Fibroblast of lung (primary cell): ENCODE measurements around the gene MYBBP1A. TPM values are rescaled to one million over a fixed set of nuclear protein-coding genes. Genes with fewer than 3 reads are reported as not detected.

Source experiments
- DNase-seq, 2 donors: peaks; one replicate each; pipeline versions ENCODE4 v3.0.0 to v3.0.0-alpha.2; 2010; ENCODE audit warnings: low read depth in 2 of 2
- H2AFZ ChIP-seq: 2 replicates; pipeline ENCODE4 v1.5.1; 2012; ENCODE audit warnings: low read length, control low read depth, inconsistent platforms
- H3K27ac ChIP-seq: 2 replicates; pipeline ENCODE4 v1.5.1; 2011; ENCODE audit warnings: low read length, control low read depth; ENCODE audit not compliant: insufficient read depth
- H3K27me3 ChIP-seq: 2 replicates; pipeline ENCODE4 v1.5.1; 2011; ENCODE audit warnings: mild to moderate bottlenecking, low read length; ENCODE audit not compliant: control insufficient read depth, insufficient read depth
- H3K36me3 ChIP-seq: 2 replicates; pipeline ENCODE4 v1.5.1; 2011; ENCODE audit warnings: low read length; ENCODE audit not compliant: control insufficient read depth, insufficient read depth
- H3K4me1 ChIP-seq: 2 replicates; pipeline ENCODE4 v1.5.1; 2011; ENCODE audit warnings: low read length; ENCODE audit not compliant: control insufficient read depth, insufficient read depth; ENCODE audit errors: extremely low read depth
- H3K4me2 ChIP-seq: 2 replicates; pipeline ENCODE4 v1.5.1; 2011; ENCODE audit warnings: low read length, control low read depth; ENCODE audit not compliant: insufficient read depth; ENCODE audit errors: extremely low read depth
- H3K4me3 ChIP-seq, 4 experiments: fragments of 200-600 bp in 1 of 4; sonication (generic) in 1 of 4; replicated peaks in 1 of 4; 2 replicates each; pipeline ENCODE4 v1.5.1; 2011 to 2016; ENCODE audit warnings: low read length in 4 of 4, low read depth in 3 of 4, mild to moderate bottlenecking in 3 of 4, control low read depth in 2 of 4, inconsistent platforms in 1 of 4, mixed read lengths in 1 of 4; ENCODE audit not compliant: insufficient read depth in 1 of 4; ENCODE audit errors: control extremely low read depth in 1 of 4
- H3K79me2 ChIP-seq: 2 replicates; pipeline ENCODE4 v1.5.1; 2012; ENCODE audit warnings: mild to moderate bottlenecking, low read length, inconsistent platforms; ENCODE audit not compliant: control insufficient read depth, insufficient read depth
- H3K9ac ChIP-seq: 2 replicates; pipeline ENCODE4 v1.5.1; 2011; ENCODE audit warnings: mild to moderate bottlenecking, low read length, control low read depth; ENCODE audit not compliant: insufficient read depth
- H3K9me3 ChIP-seq: 2 replicates; pipeline ENCODE4 v1.5.1; 2012; ENCODE audit warnings: low read depth, low read length; ENCODE audit not compliant: control insufficient read depth, insufficient read depth
- H4K20me1 ChIP-seq: 2 replicates; pipeline ENCODE4 v1.5.1; 2011; ENCODE audit warnings: low read length; ENCODE audit not compliant: control insufficient read depth, insufficient read depth; ENCODE audit errors: extremely low read depth
- CTCF ChIP-seq, 2 donors: IDR thresholded peaks in 1 of 2; conservative IDR thresholded peaks in 1 of 2; 1 replicate in 1 of 2; 2 replicates in 1 of 2; pipeline ENCODE4 v1.5.1; 2011 to 2012; ENCODE audit warnings: low read length in 2 of 2, control low read depth in 1 of 2, inconsistent platforms in 1 of 2, low read depth in 1 of 2, mild to moderate bottlenecking in 1 of 2
- EZH2 ChIP-seq: IDR thresholded peaks from 2 replicates; pipeline ENCODE4 v1.5.1; 2012; ENCODE audit warnings: low read length, control low read depth, mild to moderate bottlenecking; ENCODE audit errors: missing control alignments
- polyA plus RNA-seq, 2 donors: library from polyadenylated mRNA; depleted of rRNA in 1 of 2; stranded (reverse) in 1 of 2; unstranded in 1 of 2; fragments of >200 nt; gene quantifications; 2 replicates each; pipeline ENCODE4 v1.2.1, GENCODE V29; 2011 to 2012; ENCODE audit warnings: missing spikeins in 1 of 2
- total RNA-seq: library from RNA; depleted of rRNA; stranded (reverse); fragments of >200 nt; gene quantifications from 2 replicates; pipeline ENCODE4 v1.2.1, GENCODE V29; 2014

Gene MYBBP1A
- total and polyA plus RNA-seq, 2 donors (not counting 1 experiment from before 2014, with no cell fraction given) = 14.1 to 28.6 TPM

- Histone ChIP-seq H3K9ac (no peak overlapping the region), H3K36me3 (no peaks in the 10 kb centered on the region), H3K27ac (no peak overlapping the region), H3K4me3 (no peak overlapping the region), H2AFZ (no peak overlapping the region), H3K27me3 (no peaks in the 10 kb centered on the region), H3K79me2 (no peaks in the 10 kb centered on the region), H4K20me1 (no peaks in the 10 kb centered on the region), H3K4me2 (no peak overlapping the region), H3K4me1 (no peaks in the 10 kb centered on the region), H3K9me3 (no peaks in the 10 kb centered on the region)
- DNase-seq = peak; percentile 68 to 83
- TF ChIP-seq CTCF (conservative IDR thresholded peaks at IDR 0.05 in 1 of 2, IDR thresholded peaks at IDR 0.05 in 1 of 2; ENCODE audit: low read depth in 1 of 2, low read length in 2 of 2) (peak; percentile 87 to 90), EZH2 (no peak)
Observed at GRCh38 chr17:4565209-4566141, 10.3 kb upstream of the MYBBP1A start.

GRCh38 chr17:4562015-4562969 lies 7.1 kb upstream of the MYBBP1A start:
- Histone ChIP-seq H3K27ac (no peak overlapping the region), H3K4me2 (peak overlapping the region; percentile 48), H3K9me3 (no peaks in the 10 kb centered on the region), H3K9ac (no peak overlapping the region), H3K4me1 (no peaks in the 10 kb centered on the region), H3K4me3 (peak overlapping the region in 1 of 4 experiments; percentile 7), H3K36me3 (no peaks in the 10 kb centered on the region), H4K20me1 (no peaks in the 10 kb centered on the region), H2AFZ (peak overlapping the region; percentile 20), H3K79me2 (no peaks in the 10 kb centered on the region), H3K27me3 (no peaks in the 10 kb centered on the region)
- TF ChIP-seq CTCF (conservative IDR thresholded peaks at IDR 0.05 in 1 of 2, IDR thresholded peaks at IDR 0.05 in 1 of 2; ENCODE audit: low read depth in 1 of 2, low read length in 2 of 2) (no peak), EZH2 (no peak)
- peak in 1 of 2 donors; percentile 11 for DNase-seq

- peak in 1 of 2 donors; percentile 23 for TF ChIP-seq CTCF (conservative IDR thresholded peaks at IDR 0.05 in 1 of 2, IDR thresholded peaks at IDR 0.05 in 1 of 2; ENCODE audit: low read depth in 1 of 2, low read length in 2 of 2)
- no peak for TF ChIP-seq EZH2
- peak in 1 of 2 donors; percentile 51 for DNase-seq
- no peaks in the 10 kb centered on the region for H3K9me3 ChIP-seq
- no peak overlapping the region for H3K4me3 ChIP-seq
- H3K27me3 ChIP-seq = no peaks in the 10 kb centered on the region
- no peaks in the 10 kb centered on the region for H3K79me2 ChIP-seq
- no peaks in the 10 kb centered on the region for H3K36me3 ChIP-seq
- H3K4me2 ChIP-seq = no peak overlapping the region
- no peaks in the 10 kb centered on the region for H3K4me1 ChIP-seq
- H3K27ac ChIP-seq = no peak overlapping the region
- H4K20me1 ChIP-seq = no peaks in the 10 kb centered on the region
- no peak overlapping the region for H3K9ac ChIP-seq
- H2AFZ ChIP-seq = no peak overlapping the region
Observed at GRCh38 chr17:4560837-4561256, 5.7 kb upstream of the MYBBP1A start.
